SJCRH30 (cell line): ENCODE measurements around the gene CRB3. TPM values are rescaled to one million over a fixed set of nuclear protein-coding genes. Genes with fewer than 3 reads are reported as not detected.

Experiments
- DNase-seq, 2 experiments: peaks; one replicate each; pipeline ENCODE4 v3.0.0-alpha.2; 2015 to 2020
- H3K27ac ChIP-seq: fragments of 250-450 bp; sonication (Bioruptor Pico); 2 replicates; pipeline ENCODE4 v1.5.1; 2020; ENCODE audit warnings: mild to moderate bottlenecking, moderate library complexity
- H3K27me3 ChIP-seq: fragments of 250-450 bp; sonication (Bioruptor Pico); 2 replicates; pipeline ENCODE4 v1.5.1; 2020; ENCODE audit warnings: mild to moderate bottlenecking, moderate library complexity
- H3K36me3 ChIP-seq: fragments of 250-450 bp; sonication (Bioruptor Pico); 2 replicates; pipeline ENCODE4 v1.5.1; 2020; ENCODE audit warnings: mild to moderate bottlenecking, moderate library complexity
- H3K4me1 ChIP-seq: fragments of 250-450 bp; sonication (Bioruptor Pico); 2 replicates; pipeline ENCODE4 v1.5.1; 2020; ENCODE audit warnings: mild to moderate bottlenecking, moderate library complexity
- H3K4me3 ChIP-seq: fragments of 250-450 bp; sonication (Bioruptor Pico); 2 replicates; pipeline ENCODE4 v1.5.1; 2020; ENCODE audit warnings: mild to moderate bottlenecking, moderate library complexity
- H3K9me3 ChIP-seq: fragments of 250-450 bp; sonication (Bioruptor Pico); replicated peaks from 2 replicates; pipeline ENCODE4 v1.5.1; 2020; ENCODE audit warnings: mild to moderate bottlenecking, moderate library complexity
- total RNA-seq: library from RNA; depleted of rRNA; stranded (reverse); fragments of >200 nt; shearing (Covaris generic); gene quantifications from 2 replicates; pipeline ENCODE4 v1.2.3, GENCODE V29; 2014

The CRB3 gene
- total RNA-seq, 1 experiment from 2014 or later = not detected

- H3K27ac ChIP-seq = no peak overlapping the region
- H3K9me3 ChIP-seq = no peaks in the 10 kb centered on the region
- H3K27me3 ChIP-seq = no peaks in the 10 kb centered on the region
- DNase-seq = no peak
- no peak overlapping the region for H3K4me3 ChIP-seq
- no peaks in the 10 kb centered on the region for H3K4me1 ChIP-seq
- no peaks in the 10 kb centered on the region for H3K36me3 ChIP-seq
Observed at GRCh38 chr19:6470173-6470572, 6.1 kb downstream of the CRB3 start.

GRCh38 chr19:6471076-6471475, 7.0 kb downstream of the CRB3 start:
- Histone ChIP-seq H3K27ac (no peak overlapping the region), H3K36me3 (no peaks in the 10 kb centered on the region), H3K4me3 (no peak overlapping the region), H3K9me3 (no peaks in the 10 kb centered on the region), H3K27me3 (no peaks in the 10 kb centered on the region), H3K4me1 (no peaks in the 10 kb centered on the region)
- DNase-seq = no peak

- no peaks in the 10 kb centered on the region for H3K36me3 ChIP-seq
- no peaks in the 10 kb centered on the region for H3K4me1 ChIP-seq
- H3K9me3 ChIP-seq = no peaks in the 10 kb centered on the region
- H3K27me3 ChIP-seq = no peaks in the 10 kb centered on the region
- H3K4me3 ChIP-seq = no peak overlapping the region
- no peak for DNase-seq
- no peak overlapping the region for H3K27ac ChIP-seq
Observed at GRCh38 chr19:6472713-6473112, 8.6 kb downstream of the CRB3 start.

GRCh38 chr19:6473647-6474046, 9.6 kb downstream of the CRB3 start:
- Histone ChIP-seq H3K27me3 (no peaks in the 10 kb centered on the region), H3K27ac (no peak overlapping the region), H3K36me3 (no peaks in the 10 kb centered on the region), H3K4me1 (no peaks in the 10 kb centered on the region), H3K4me3 (no peak overlapping the region), H3K9me3 (no peaks in the 10 kb centered on the region)
- DNase-seq = no peak

GRCh38 chr19:6475321-6476108, 11.4 kb downstream of the CRB3 start:
- Histone ChIP-seq H3K27ac (no peak overlapping the region), H3K4me1 (no peaks in the 10 kb centered on the region), H3K9me3 (no peaks in the 10 kb centered on the region), H3K36me3 (no peaks in the 10 kb centered on the region), H3K4me3 (no peak overlapping the region), H3K27me3 (no peaks in the 10 kb centered on the region)
- DNase-seq = no peak

GRCh38 chr19:6476155-6476895, 12.3 kb downstream of the CRB3 start:
- Histone ChIP-seq H3K27me3 (no peaks in the 10 kb centered on the region), H3K4me3 (no peak overlapping the region), H3K4me1 (no peaks in the 10 kb centered on the region), H3K36me3 (no peaks in the 10 kb centered on the region), H3K9me3 (no peaks in the 10 kb centered on the region), H3K27ac (no peak overlapping the region)
- DNase-seq = peak in 1 of 2 experiments; percentile 17

GRCh38 chr19:6476896-6477431, 12.9 kb downstream of the CRB3 start:
- Histone ChIP-seq H3K27ac (no peak overlapping the region), H3K4me1 (no peaks in the 10 kb centered on the region), H3K36me3 (no peaks in the 10 kb centered on the region), H3K9me3 (no peaks in the 10 kb centered on the region), H3K4me3 (no peak overlapping the region), H3K27me3 (no peaks in the 10 kb centered on the region)
- DNase-seq = no peak

GRCh38 chr19:6478815-6479214, 14.7 kb downstream of the CRB3 start:
- H3K4me3 ChIP-seq = no peak overlapping the region
- H3K4me1 ChIP-seq = no peaks in the 10 kb centered on the region
- H3K27me3 ChIP-seq = no peaks in the 10 kb centered on the region
- no peaks in the 10 kb centered on the region for H3K36me3 ChIP-seq
- no peak for DNase-seq
- H3K9me3 ChIP-seq = no peaks in the 10 kb centered on the region
- no peak overlapping the region for H3K27ac ChIP-seq

- Histone ChIP-seq H3K4me1 (no peaks in the 10 kb centered on the region), H3K4me3 (no peak overlapping the region), H3K36me3 (no peaks in the 10 kb centered on the region), H3K9me3 (no peaks in the 10 kb centered on the region), H3K27ac (no peak overlapping the region), H3K27me3 (no peaks in the 10 kb centered on the region)
- DNase-seq = no peak
Observed at GRCh38 chr19:6479836-6480398, 15.8 kb downstream of the CRB3 start.

- Histone ChIP-seq H3K27ac (no peak overlapping the region), H3K36me3 (no peaks in the 10 kb centered on the region), H3K27me3 (no peaks in the 10 kb centered on the region), H3K4me1 (no peaks in the 10 kb centered on the region), H3K9me3 (no peaks in the 10 kb centered on the region), H3K4me3 (no peak overlapping the region)
- no peak for DNase-seq
Observed at GRCh38 chr19:6480848-6481415, 16.9 kb downstream of the CRB3 start.

- no peaks in the 10 kb centered on the region for H3K36me3 ChIP-seq
- H3K4me3 ChIP-seq = no peak within 1 kb of the TSS
- DNase-seq = peak in 1 of 2 experiments; percentile 26
- no peaks in the 10 kb centered on the region for H3K4me1 ChIP-seq
- no peaks in the 10 kb centered on the region for H3K27me3 ChIP-seq
- no peak within 1 kb of the TSS for H3K27ac ChIP-seq
- H3K9me3 ChIP-seq = no peaks in the 10 kb centered on the region
Observed at GRCh38 chr19:6481541-6482342, 17.7 kb downstream of the CRB3 start, which contains the start of gene DENND1C. Gene DENND1C, minus strand, starts transcription at chr19:6481787. Its CDS starts 92 bp downstream, at chr19:6481695.

GRCh38 chr19:6482343-6482686, 18.2 kb downstream of the CRB3 start:
- Histone ChIP-seq H3K9me3 (no peaks in the 10 kb centered on the region), H3K4me3 (no peak overlapping the region), H3K27me3 (no peaks in the 10 kb centered on the region), H3K4me1 (no peaks in the 10 kb centered on the region), H3K36me3 (no peaks in the 10 kb centered on the region), H3K27ac (no peak overlapping the region)
- no peak for DNase-seq

- no peaks in the 10 kb centered on the region for H3K36me3 ChIP-seq
- DNase-seq = no peak
- H3K4me1 ChIP-seq = no peaks in the 10 kb centered on the region
- no peaks in the 10 kb centered on the region for H3K9me3 ChIP-seq
- no peak overlapping the region for H3K27ac ChIP-seq
- H3K4me3 ChIP-seq = no peak overlapping the region
- no peaks in the 10 kb centered on the region for H3K27me3 ChIP-seq
Observed at GRCh38 chr19:6483235-6483634, 19.2 kb downstream of the CRB3 start.

- H3K36me3 ChIP-seq = no peaks in the 10 kb centered on the region
- no peak for DNase-seq
- H3K27ac ChIP-seq = no peak overlapping the region
- no peaks in the 10 kb centered on the region for H3K27me3 ChIP-seq
- no peaks in the 10 kb centered on the region for H3K9me3 ChIP-seq
- H3K4me1 ChIP-seq = no peaks in the 10 kb centered on the region
- H3K4me3 ChIP-seq = no peak overlapping the region
Observed at GRCh38 chr19:6484230-6484629, 20.2 kb downstream of the CRB3 start.
